HepG2 (cell line): Measurements from ENCODE around the gene SENP5. TPM values are rescaled to one million over a fixed set of nuclear protein-coding genes. Genes with fewer than 3 reads are reported as not detected.

Source experiments
- EEA1 ChIP-seq: sonication (generic); formaldehyde crosslinking; IDR thresholded peaks from 2 replicates; pipeline ENCODE4 v1.5.1; 2020; ENCODE audit warnings: mild to moderate bottlenecking, missing genetic modification reagents, borderline replicate concordance
- MBD4 ChIP-seq: IDR thresholded peaks from 2 replicates; pipeline ENCODE4 v1.6.1; 2012; ENCODE audit warnings: low read length, inconsistent platforms, borderline replicate concordance
- MXD4 ChIP-seq: IDR thresholded peaks from 2 replicates; pipeline ENCODE4 v1.6.1; 2016; ENCODE audit warnings: mild to moderate bottlenecking, missing biosample characterization, missing genetic modification reagents
- MYNN ChIP-seq: sonication (generic); formaldehyde crosslinking; IDR thresholded peaks from 2 replicates; pipeline ENCODE4 v1.4.0; 2020; ENCODE audit warnings: mild to moderate bottlenecking, low read depth, missing genetic modification reagents
- RFXAP ChIP-seq: sonication (generic); formaldehyde crosslinking; IDR thresholded peaks from 2 replicates; pipeline ENCODE4 v1.4.0; 2020; ENCODE audit warnings: missing genetic modification reagents, borderline replicate concordance
- SMAD3 ChIP-seq: sonication (generic); formaldehyde crosslinking; IDR thresholded peaks from 2 replicates; pipeline ENCODE4 v1.4.0; 2020; ENCODE audit warnings: missing genetic modification reagents
- TCF7 ChIP-seq: sonication (generic); IDR thresholded peaks from 2 replicates; pipeline ENCODE4 v1.6.1; 2016; ENCODE audit warnings: antibody characterized with exemption, low read depth
- ZC3H13 ChIP-seq: sonication (generic); formaldehyde crosslinking; IDR thresholded peaks from 2 replicates; pipeline ENCODE4 v1.8.1; 2023; ENCODE audit warnings: mild to moderate bottlenecking, missing genetic modification reagents, moderate library complexity
- ZMYM3 ChIP-seq: sonication (generic); formaldehyde crosslinking; IDR thresholded peaks from 2 replicates; pipeline ENCODE4 v1.5.1; 2020; ENCODE audit warnings: mild to moderate bottlenecking, missing genetic modification reagents
- ZNF329 ChIP-seq: sonication (generic); formaldehyde crosslinking; IDR thresholded peaks from 2 replicates; pipeline ENCODE4 v1.9.0; 2021; ENCODE audit warnings: low read depth, mild to moderate bottlenecking, missing genetic modification reagents
- ZNF496 ChIP-seq: sonication (generic); formaldehyde crosslinking; IDR thresholded peaks from 2 replicates; pipeline ENCODE4 v1.8.1; 2023; ENCODE audit warnings: mild to moderate bottlenecking, moderate library complexity, missing genetic modification reagents; ENCODE audit not compliant: insufficient replicate concordance
- ZNF552 ChIP-seq: sonication (generic); formaldehyde crosslinking; IDR thresholded peaks from 2 replicates; pipeline ENCODE4 v1.9.0; 2022; ENCODE audit warnings: missing genetic modification reagents, mild to moderate bottlenecking, borderline replicate concordance
- ZNF629 ChIP-seq: sonication (generic); formaldehyde crosslinking; conservative IDR thresholded peaks from 2 replicates; pipeline ENCODE4 v1.5.0; 2020; ENCODE audit warnings: missing genetic modification reagents
- ZNF703 ChIP-seq: sonication (generic); formaldehyde crosslinking; IDR thresholded peaks from 2 replicates; pipeline ENCODE4 v1.5.1; 2020; ENCODE audit warnings: missing genetic modification reagents, mild to moderate bottlenecking, moderate library complexity, borderline replicate concordance
- polyA plus RNA-seq, 8 experiments: library from polyadenylated mRNA; depleted of rRNA in 3 of 8; stranded (reverse) in 7 of 8; unstranded in 1 of 8; fragments of >200 nt; fragmentation: Illumina TruSeq in 4 of 8; extraction: Trizol in 4 of 8; gene quantifications; 2 replicates each; pipeline versions ENCODE4 v1.2.1 to v1.2.3, GENCODE V29; 2011 to 2016; ENCODE audit warnings: low read depth in 4 of 8, missing spikeins in 1 of 8, mixed read lengths in 1 of 8; ENCODE audit not compliant: insufficient read depth in 1 of 8
- total RNA-seq, 5 experiments: library from RNA; depleted of rRNA; stranded (reverse); fragments of >200 nt; fragmentation: Illumina TruSeq; extraction: Trizol; gene quantifications; 2 replicates each; pipeline ENCODE4 v1.2.3, GENCODE V29; 2016; ENCODE audit warnings: low read depth in 1 of 5
- TF ChIP-seq, protein P1 (sequence below): sonication (generic); formaldehyde crosslinking; IDR thresholded peaks from 2 replicates; pipeline ENCODE4 v1.4.0; 2020; ENCODE audit warnings: low read depth, missing genetic modification reagents
- TF ChIP-seq, protein P2 (sequence below): sonication (generic); formaldehyde crosslinking; conservative IDR thresholded peaks from 2 replicates; pipeline ENCODE4 v1.8.0; 2022; ENCODE audit warnings: mild to moderate bottlenecking, moderate library complexity, missing genetic modification reagents
- TF ChIP-seq, protein P3 (sequence below): sonication (generic); formaldehyde crosslinking; IDR thresholded peaks from 2 replicates; pipeline ENCODE4 v1.4.0; 2020; ENCODE audit warnings: missing genetic modification reagents
- TF ChIP-seq, protein P4 (sequence below): sonication (generic); formaldehyde crosslinking; IDR thresholded peaks from 2 replicates; pipeline ENCODE4 v1.5.1; 2020; ENCODE audit warnings: mild to moderate bottlenecking, missing genetic modification reagents

SENP5 gene
- total and polyA plus RNA-seq, 2 of the 13 experiments (the other 11 are each of a cell fraction or from before 2014, with no cell fraction given): 17.6 to 30.9 TPM

DNA sequence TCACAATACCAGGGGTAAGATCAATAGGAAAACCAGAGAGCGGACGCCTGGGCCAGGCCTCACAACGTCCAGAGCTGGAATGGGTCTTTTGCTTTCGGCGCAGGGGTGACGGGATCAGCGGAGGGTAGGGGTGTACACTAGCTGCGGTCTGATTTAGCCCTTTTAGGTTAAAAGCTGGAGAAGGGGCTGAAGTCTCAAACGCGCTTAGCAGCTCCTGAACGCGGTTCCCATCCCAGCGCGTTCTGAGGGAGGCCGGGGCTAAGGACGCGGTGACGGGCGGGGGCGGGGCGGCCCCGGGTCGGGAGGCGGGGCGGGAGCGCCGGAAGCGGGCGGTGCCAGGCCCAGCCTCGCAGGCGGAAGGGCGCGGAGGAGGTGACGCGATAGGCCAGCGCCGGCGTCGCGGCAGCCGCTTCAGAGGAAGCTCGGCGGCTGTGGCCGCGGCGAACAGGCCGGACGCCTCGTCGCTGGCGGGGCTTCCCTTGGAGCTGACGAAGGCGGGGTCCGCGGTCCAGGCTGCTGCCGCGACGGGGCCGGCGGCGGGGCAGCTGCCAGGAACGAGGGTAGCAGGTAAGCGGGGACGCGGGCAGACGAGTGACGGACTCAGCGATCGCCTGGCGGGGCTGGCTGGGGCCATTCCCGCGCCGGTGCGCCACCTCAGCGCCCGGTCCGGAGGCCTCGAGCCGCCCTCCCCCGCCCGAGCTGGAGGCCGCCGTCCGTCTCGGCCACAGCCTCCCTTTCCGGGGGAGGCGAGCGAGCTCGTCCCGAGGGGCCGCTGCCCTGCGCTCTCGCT lies at the start of gene SENP5 (continued):
- TF ChIP-seq MYNN (no peak), ZMYM3 (CRISPR knock-in tag) (no peak), ZNF629 (CRISPR knock-in tag) (0 out of 2 replicates have a peak, but pooled peaks have one; percentile 5), TCF7 (no peak), ZC3H13 (no peak), MBD4 (no peak), ZNF703 (CRISPR knock-in tag) (no peak), SMAD3 (CRISPR knock-in tag) (no peak), RFXAP (CRISPR knock-in tag) (no peak), MXD4 (peak; percentile 43), ZNF496 (CRISPR knock-in tag) (no peak), EEA1 (CRISPR knock-in tag) (no peak; the same call in 1 of the 2 replicates), ZNF329 (CRISPR knock-in tag) (no peak), ZNF552 (CRISPR knock-in tag) (no peak; the same call in 1 of the 2 replicates)
- TF ChIP-seq, protein P1, sequence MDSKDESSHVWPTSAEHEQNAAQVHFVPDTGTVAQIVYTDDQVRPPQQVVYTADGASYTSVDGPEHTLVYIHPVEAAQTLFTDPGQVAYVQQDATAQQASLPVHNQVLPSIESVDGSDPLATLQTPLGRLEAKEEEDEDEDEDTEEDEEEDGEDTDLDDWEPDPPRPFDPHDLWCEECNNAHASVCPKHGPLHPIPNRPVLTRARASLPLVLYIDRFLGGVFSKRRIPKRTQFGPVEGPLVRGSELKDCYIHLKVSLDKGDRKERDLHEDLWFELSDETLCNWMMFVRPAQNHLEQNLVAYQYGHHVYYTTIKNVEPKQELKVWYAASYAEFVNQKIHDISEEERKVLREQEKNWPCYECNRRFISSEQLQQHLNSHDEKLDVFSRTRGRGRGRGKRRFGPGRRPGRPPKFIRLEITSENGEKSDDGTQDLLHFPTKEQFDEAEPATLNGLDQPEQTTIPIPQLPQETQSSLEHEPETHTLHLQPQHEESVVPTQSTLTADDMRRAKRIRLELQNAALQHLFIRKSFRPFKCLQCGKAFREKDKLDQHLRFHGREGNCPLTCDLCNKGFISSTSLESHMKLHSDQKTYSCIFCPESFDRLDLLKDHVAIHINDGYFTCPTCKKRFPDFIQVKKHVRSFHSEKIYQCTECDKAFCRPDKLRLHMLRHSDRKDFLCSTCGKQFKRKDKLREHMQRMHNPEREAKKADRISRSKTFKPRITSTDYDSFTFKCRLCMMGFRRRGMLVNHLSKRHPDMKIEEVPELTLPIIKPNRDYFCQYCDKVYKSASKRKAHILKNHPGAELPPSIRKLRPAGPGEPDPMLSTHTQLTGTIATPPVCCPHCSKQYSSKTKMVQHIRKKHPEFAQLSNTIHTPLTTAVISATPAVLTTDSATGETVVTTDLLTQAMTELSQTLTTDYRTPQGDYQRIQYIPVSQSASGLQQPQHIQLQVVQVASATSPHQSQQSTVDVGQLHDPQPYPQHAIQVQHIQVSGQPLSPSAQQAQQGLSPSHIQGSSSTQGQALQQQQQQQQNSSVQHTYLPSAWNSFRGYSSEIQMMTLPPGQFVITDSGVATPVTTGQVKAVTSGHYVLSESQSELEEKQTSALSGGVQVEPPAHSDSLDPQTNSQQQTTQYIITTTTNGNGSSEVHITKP (CRISPR knock-in tag): no peak
- TF ChIP-seq, protein P2, sequence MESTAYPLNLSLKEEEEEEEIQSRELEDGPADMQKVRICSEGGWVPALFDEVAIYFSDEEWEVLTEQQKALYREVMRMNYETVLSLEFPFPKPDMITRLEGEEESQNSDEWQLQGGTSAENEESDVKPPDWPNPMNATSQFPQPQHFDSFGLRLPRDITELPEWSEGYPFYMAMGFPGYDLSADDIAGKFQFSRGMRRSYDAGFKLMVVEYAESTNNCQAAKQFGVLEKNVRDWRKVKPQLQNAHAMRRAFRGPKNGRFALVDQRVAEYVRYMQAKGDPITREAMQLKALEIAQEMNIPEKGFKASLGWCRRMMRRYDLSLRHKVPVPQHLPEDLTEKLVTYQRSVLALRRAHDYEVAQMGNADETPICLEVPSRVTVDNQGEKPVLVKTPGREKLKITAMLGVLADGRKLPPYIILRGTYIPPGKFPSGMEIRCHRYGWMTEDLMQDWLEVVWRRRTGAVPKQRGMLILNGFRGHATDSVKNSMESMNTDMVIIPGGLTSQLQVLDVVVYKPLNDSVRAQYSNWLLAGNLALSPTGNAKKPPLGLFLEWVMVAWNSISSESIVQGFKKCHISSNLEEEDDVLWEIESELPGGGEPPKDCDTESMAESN (CRISPR knock-in tag): peak; percentile 85
- TF ChIP-seq, protein P3, sequence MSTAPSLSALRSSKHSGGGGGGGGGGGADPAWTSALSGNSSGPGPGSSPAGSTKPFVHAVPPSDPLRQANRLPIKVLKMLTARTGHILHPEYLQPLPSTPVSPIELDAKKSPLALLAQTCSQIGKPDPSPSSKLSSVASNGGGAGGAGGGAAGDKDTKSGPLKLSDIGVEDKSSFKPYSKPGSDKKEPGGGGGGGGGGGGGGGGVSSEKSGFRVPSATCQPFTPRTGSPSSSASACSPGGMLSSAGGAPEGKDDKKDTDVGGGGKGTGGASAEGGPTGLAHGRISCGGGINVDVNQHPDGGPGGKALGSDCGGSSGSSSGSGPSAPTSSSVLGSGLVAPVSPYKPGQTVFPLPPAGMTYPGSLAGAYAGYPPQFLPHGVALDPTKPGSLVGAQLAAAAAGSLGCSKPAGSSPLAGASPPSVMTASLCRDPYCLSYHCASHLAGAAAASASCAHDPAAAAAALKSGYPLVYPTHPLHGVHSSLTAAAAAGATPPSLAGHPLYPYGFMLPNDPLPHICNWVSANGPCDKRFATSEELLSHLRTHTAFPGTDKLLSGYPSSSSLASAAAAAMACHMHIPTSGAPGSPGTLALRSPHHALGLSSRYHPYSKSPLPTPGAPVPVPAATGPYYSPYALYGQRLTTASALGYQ (CRISPR knock-in tag): no peak
- TF ChIP-seq, protein P4, sequence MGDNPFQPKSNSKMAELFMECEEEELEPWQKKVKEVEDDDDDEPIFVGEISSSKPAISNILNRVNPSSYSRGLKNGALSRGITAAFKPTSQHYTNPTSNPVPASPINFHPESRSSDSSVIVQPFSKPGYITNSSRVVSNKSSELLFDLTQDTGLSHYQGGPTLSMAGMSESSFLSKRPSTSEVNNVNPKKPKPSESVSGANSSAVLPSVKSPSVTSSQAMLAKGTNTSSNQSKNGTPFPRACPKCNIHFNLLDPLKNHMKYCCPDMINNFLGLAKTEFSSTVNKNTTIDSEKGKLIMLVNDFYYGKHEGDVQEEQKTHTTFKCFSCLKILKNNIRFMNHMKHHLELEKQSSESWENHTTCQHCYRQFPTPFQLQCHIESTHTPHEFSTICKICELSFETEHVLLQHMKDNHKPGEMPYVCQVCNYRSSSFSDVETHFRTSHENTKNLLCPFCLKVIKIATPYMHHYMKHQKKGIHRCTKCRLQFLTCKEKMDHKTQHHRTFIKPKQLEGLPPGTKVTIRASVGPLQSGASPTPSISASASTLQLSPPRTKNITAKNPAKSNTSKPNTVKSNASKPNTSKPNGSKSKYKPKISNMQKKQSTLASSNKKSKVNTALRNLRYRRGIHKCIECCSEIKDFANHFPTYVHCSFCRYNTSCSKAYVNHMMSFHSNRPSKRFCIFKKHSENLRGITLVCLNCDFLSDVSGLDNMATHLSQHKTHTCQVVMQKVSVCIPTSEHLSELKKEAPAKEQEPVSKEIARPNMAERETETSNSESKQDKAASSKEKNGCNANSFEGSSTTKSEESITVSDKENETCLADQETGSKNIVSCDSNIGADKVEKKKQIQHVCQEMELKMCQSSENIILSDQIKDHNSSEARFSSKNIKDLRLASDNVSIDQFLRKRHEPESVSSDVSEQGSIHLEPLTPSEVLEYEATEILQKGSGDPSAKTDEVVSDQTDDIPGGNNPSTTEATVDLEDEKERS (CRISPR knock-in tag): no peak
